Measurements from ENCODE around the gene NCAPD2.
"Not testable (repeated sequence)": the region's sequence is repeated elsewhere in the genome, so short reads cannot be mapped to it uniquely, and the experiment has no call there.

Gene NCAPD2

GRCh38 chr12:6537580-6538419, 43.9 kb downstream of the NCAPD2 start:
- peak; percentile 68 for TF ChIP-seq CTCF (IDR thresholded peaks at IDR 0.05; ENCODE audit: low read length)
- not testable (repeated sequence) for H3K27me3 ChIP-seq (replicated peaks; ENCODE audit: insufficient read depth, low read length); H3K4me1 ChIP-seq (ENCODE audit: low read length); H3K9me2 ChIP-seq (replicated peaks; ENCODE audit: insufficient read depth, low read length); H3K9me3 ChIP-seq (replicated peaks; ENCODE audit: insufficient read depth, low read length); H3K27ac ChIP-seq (ENCODE audit: low read length); H3K4me2 ChIP-seq (ENCODE audit: low read depth, low read length); H2AFZ ChIP-seq (ENCODE audit: low read length); H3K4me3 ChIP-seq (ENCODE audit: low read length); H3K9ac ChIP-seq (ENCODE audit: low read length); H3K36me3 ChIP-seq (replicated peaks; ENCODE audit: insufficient read depth, low read length)
- Histone ChIP-seq H4K20me1 (ENCODE audit: insufficient read depth, low read length) (peaks cover 33% of the 10 kb centered on the region), H3F3A (ENCODE audit: insufficient read depth, low read length) (peaks cover 69% of the 10 kb centered on the region), H3K79me2 (ENCODE audit: low read length) (peaks cover 38% of the 10 kb centered on the region)
- peak; percentile 82 for DNase-seq

GRCh38 chr12:6538420-6539313, 44.8 kb downstream of the NCAPD2 start:
- no peaks in the 10 kb centered on the region for H3K27me3 ChIP-seq (replicated peaks; ENCODE audit: insufficient read depth, low read length)
- peaks cover 33% of the 10 kb centered on the region for H4K20me1 ChIP-seq (ENCODE audit: insufficient read depth, low read length)
- TF ChIP-seq EZH2phosphoT487 (IDR thresholded peaks at IDR 0.05; ENCODE audit: low read length) (no peak), EZH2 (optimal IDR thresholded peaks at IDR 0.05; ENCODE audit: low read depth, low read length) (no peak), CTCF (IDR thresholded peaks at IDR 0.05; ENCODE audit: low read length) (no peak)
- peaks cover 8% of the 10 kb centered on the region; the same call in 1 of the 2 replicates for H3K36me3 ChIP-seq (replicated peaks; ENCODE audit: insufficient read depth, low read length)
- no peak overlapping the region for H3K9ac ChIP-seq (ENCODE audit: low read length)
- no peak overlapping the region for H3K27ac ChIP-seq (ENCODE audit: low read length)
- H3K4me1 ChIP-seq (ENCODE audit: low read length): peaks cover 7% of the 10 kb centered on the region
- peak; percentile 27 for DNase-seq
- no peak overlapping the region for H3K4me2 ChIP-seq (ENCODE audit: low read depth, low read length)
- H3K4me3 ChIP-seq (ENCODE audit: low read length): no peak overlapping the region
- H2AFZ ChIP-seq (ENCODE audit: low read length): no peak overlapping the region
- H3F3A ChIP-seq (ENCODE audit: insufficient read depth, low read length): peaks cover 62% of the 10 kb centered on the region
- H3K9me3 ChIP-seq (replicated peaks; ENCODE audit: insufficient read depth, low read length): no peaks in the 10 kb centered on the region
- peaks cover 32% of the 10 kb centered on the region for H3K79me2 ChIP-seq (ENCODE audit: low read length)
- H3K9me2 ChIP-seq (replicated peaks; ENCODE audit: insufficient read depth, low read length): no peaks in the 10 kb centered on the region

GRCh38 chr12:6539314-6539682, 45.4 kb downstream of the NCAPD2 start:
- DNase-seq: no peak
- H2AFZ ChIP-seq (ENCODE audit: low read length): no peak overlapping the region
- no peaks in the 10 kb centered on the region for H3K9me3 ChIP-seq (replicated peaks; ENCODE audit: insufficient read depth, low read length)
- peaks cover 8% of the 10 kb centered on the region; the same call in 1 of the 2 replicates for H3K36me3 ChIP-seq (replicated peaks; ENCODE audit: insufficient read depth, low read length)
- H3K27ac ChIP-seq (ENCODE audit: low read length): no peak overlapping the region
- TF ChIP-seq EZH2phosphoT487 (IDR thresholded peaks at IDR 0.05; ENCODE audit: low read length): no peak
- TF ChIP-seq EZH2 (optimal IDR thresholded peaks at IDR 0.05; ENCODE audit: low read depth, low read length): no peak
- no peak for TF ChIP-seq CTCF (IDR thresholded peaks at IDR 0.05; ENCODE audit: low read length)
- H3F3A ChIP-seq (ENCODE audit: insufficient read depth, low read length): peaks cover 57% of the 10 kb centered on the region
- H3K27me3 ChIP-seq (replicated peaks; ENCODE audit: insufficient read depth, low read length): no peaks in the 10 kb centered on the region
- peaks cover 7% of the 10 kb centered on the region for H3K4me1 ChIP-seq (ENCODE audit: low read length)
- peaks cover 32% of the 10 kb centered on the region for H3K79me2 ChIP-seq (ENCODE audit: low read length)
- no peaks in the 10 kb centered on the region for H3K9me2 ChIP-seq (replicated peaks; ENCODE audit: insufficient read depth, low read length)
- H3K9ac ChIP-seq (ENCODE audit: low read length): no peak overlapping the region
- no peak overlapping the region for H3K4me2 ChIP-seq (ENCODE audit: low read depth, low read length)
- peaks cover 33% of the 10 kb centered on the region for H4K20me1 ChIP-seq (ENCODE audit: insufficient read depth, low read length)
- no peak overlapping the region for H3K4me3 ChIP-seq (ENCODE audit: low read length)

All from MM.1S (cell line).